Aorta (tissue), 5 donors: Measurements from ENCODE around the gene S1PR1. TPM values are rescaled to one million over a fixed set of nuclear protein-coding genes. Genes with fewer than 3 reads are reported as not detected.

ENCODE experiments used
- ATAC-seq: fragments of 200-7000 bp; cut with Tn5 transposase; one replicate; pipeline ENCODE4 v1.9.1; 2022; ENCODE audit warnings: moderate library complexity; ENCODE audit not compliant: low FRiP score
- DNase-seq, 2 donors: peaks; one replicate each; pipeline ENCODE4 v3.0.0-alpha.2; 2020
- H3K27ac ChIP-seq, 2 donors: one replicate each; pipeline ENCODE4 v1.5.1; 2013; ENCODE audit warnings: low read length in 2 of 2, mild to moderate bottlenecking in 2 of 2, moderate library complexity in 2 of 2, control low read depth in 1 of 2, inconsistent platforms in 1 of 2, low read depth in 1 of 2
- H3K27me3 ChIP-seq, 2 donors: one replicate each; pipeline ENCODE4 v1.6.1; 2013; ENCODE audit warnings: control low read depth in 1 of 2, low read length in 1 of 2, mild to moderate bottlenecking in 1 of 2, moderate library complexity in 1 of 2; ENCODE audit not compliant: insufficient read depth in 2 of 2, control insufficient read depth in 1 of 2
- H3K36me3 ChIP-seq, 2 donors: one replicate each; pipeline ENCODE4 v1.6.1; 2013; ENCODE audit warnings: control low read depth in 1 of 2, low read length in 1 of 2, mild to moderate bottlenecking in 1 of 2; ENCODE audit not compliant: insufficient read depth in 2 of 2, control insufficient read depth in 1 of 2
- H3K4me1 ChIP-seq, 2 donors: one replicate each; pipeline ENCODE4 v1.6.1; 2013; ENCODE audit warnings: low read length in 2 of 2, control low read depth in 1 of 2, mild to moderate bottlenecking in 1 of 2, moderate library complexity in 1 of 2; ENCODE audit not compliant: insufficient read depth in 2 of 2, control insufficient read depth in 1 of 2
- H3K4me3 ChIP-seq, 2 donors: one replicate each; pipeline ENCODE4 v1.5.1; 2013; ENCODE audit warnings: low read length in 2 of 2, control low read depth in 1 of 2, mild to moderate bottlenecking in 1 of 2
- H3K9me3 ChIP-seq: one replicate; pipeline ENCODE4 v1.6.1; 2013; ENCODE audit warnings: mild to moderate bottlenecking, low read length; ENCODE audit not compliant: control insufficient read depth
- WGBS, 2 donors: extraction: QIAGEN DNeasy Blood & Tissue Kit; methylation state at CpG; one replicate each; pipeline ENCODE4 v1.1.7; 2013; 5-methylcytosine and 5-hydroxymethylcytosine counted together
- intact Hi-C, 2 donors: fragments of 100-400 bp; cut with DNase I; formaldehyde crosslinking; loops; one replicate each; pipeline versions ENCODE4 v1.14.2 to v1.15.0; 2022
- polyA plus RNA-seq, 2 donors: library from polyadenylated mRNA; stranded (reverse); fragments of 200-250 nt; gene quantifications; one replicate each; pipeline ENCODE4 v1.2.3, GENCODE V29; 2013
- total RNA-seq, 2 donors: library from RNA; stranded (reverse); fragmentation: NEBNext Ultra II Directional; extraction: Animal tissue kit (Norgen Biotek cat#: 25700); gene quantifications; one replicate each; pipeline ENCODE4 v1.2.1, GENCODE V29; 2021
- donor health status: healthy with polysubstance abuse.
- donor health status: Bipolar disorder and iron deficiency.
- donor health status: DM: no; HTN: no; CAD: no.
- donor health status: DM: no; HTN: no; CAD: no.
- donor health status: DM: yes; HTN: yes; CAD: no.

Gene S1PR1
- total and polyA plus RNA-seq, 4 donors, result 3.1 to 71.0 (median 30.2) TPM

GRCh38 chr1:101284622-101285218, 47.9 kb downstream of the S1PR1 start:
- no peaks in the 10 kb centered on the region for H3K27me3 ChIP-seq
- 95 to 98% methylated on average over 5 of the region's 5 CpGs for WGBS, 2 donors
- DNase-seq (no peak), ATAC-seq (no peak)
- H3K36me3 ChIP-seq, result no peaks in the 10 kb centered on the region
- intact Hi-C loops, result loop anchor here in 1 of 2 donors (10.0 kb wide), 2 partner anchors 50 to 260 kb away; partner anchors contain the start of genes DPH5 and S1PR1
- H3K4me1 ChIP-seq, result no peaks in the 10 kb centered on the region
- H3K4me3 ChIP-seq, result no peak overlapping the region
- no peaks in the 10 kb centered on the region for H3K9me3 ChIP-seq
- H3K27ac ChIP-seq, result no peak overlapping the region

DNA sequence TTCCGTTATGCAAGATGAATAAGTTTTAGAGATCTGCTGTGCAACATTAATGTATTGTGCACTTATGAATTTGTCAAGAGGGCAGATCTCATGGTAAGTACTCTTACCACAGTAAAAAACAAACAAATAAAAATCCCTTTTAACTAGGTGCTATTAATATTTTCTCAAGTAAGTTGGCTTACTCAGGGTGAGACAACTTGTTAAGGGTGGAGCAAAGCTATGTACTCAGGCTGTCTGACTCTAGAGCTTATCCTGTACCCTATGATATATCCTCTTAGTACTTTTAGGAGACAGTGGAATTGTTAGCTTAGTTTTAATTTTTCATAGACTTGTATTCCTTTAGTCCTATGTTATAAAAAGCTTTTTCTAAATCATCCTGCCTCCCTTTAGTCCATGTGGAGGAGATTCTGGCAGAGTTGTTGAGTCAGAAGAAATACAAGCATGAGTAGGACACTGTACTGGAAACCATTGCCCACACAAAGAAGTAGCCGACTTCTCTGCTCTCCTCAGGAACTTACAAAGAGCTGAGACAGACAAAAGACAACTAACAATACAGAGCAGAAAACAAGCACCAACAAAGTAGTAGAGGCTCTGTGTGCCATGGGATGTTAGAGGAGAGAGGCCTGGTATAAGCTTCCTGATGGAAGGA, 49.2 kb downstream of the S1PR1 start:
- ATAC-seq (no peak), DNase-seq (no peak)
- Histone ChIP-seq H3K4me3 (no peak overlapping the region), H3K36me3 (no peaks in the 10 kb centered on the region), H3K9me3 (no peaks in the 10 kb centered on the region), H3K4me1 (no peaks in the 10 kb centered on the region), H3K27ac (no peak overlapping the region), H3K27me3 (no peaks in the 10 kb centered on the region)
- intact Hi-C loops, result loop anchor here in 1 of 2 donors (10.0 kb wide), 2 partner anchors 51 to 261 kb away; partner anchors contain the start of genes DPH5 and S1PR1
- 81 to 87% methylated on average over 2 of the region's 2 CpGs for WGBS, 2 donors

DNA sequence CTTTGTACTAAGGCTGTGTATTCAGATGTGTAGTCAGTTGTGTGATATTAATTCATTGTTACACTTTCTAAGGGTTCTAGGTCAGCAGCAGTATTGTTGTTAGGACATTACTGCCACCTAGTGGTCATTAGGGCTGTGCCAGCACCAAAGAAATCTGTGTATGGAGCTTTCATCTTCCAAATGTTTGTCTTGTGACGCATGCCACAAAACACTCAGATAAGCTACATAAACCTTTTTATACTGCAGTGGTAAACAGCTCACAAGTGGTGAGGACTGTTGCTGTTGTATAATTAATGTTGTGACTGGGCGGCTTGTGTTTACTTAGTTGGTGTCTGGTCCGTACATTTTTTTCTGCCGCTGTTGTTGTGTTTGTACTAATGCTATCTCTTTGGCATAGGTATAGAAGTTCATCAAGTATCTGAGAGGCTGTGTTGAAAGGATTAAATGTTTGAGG, 51.7 kb downstream of the S1PR1 start:
- intact Hi-C loops, result loop anchor here (1.0 to 10.0 kb wide), 4 partner anchors 54 to 368 kb away; partner anchors contain the start of genes DPH5 (in 1 of the 2) and S1PR1 (in 1 of the 2)
- Histone ChIP-seq H3K36me3 (no peaks in the 10 kb centered on the region), H3K27me3 (no peaks in the 10 kb centered on the region), H3K9me3 (no peaks in the 10 kb centered on the region), H3K4me1 (no peaks in the 10 kb centered on the region), H3K4me3 (no peak overlapping the region), H3K27ac (no peak overlapping the region)
- DNase-seq (peak in 1 of 2 donors; percentile 71), ATAC-seq (peak; percentile 90)
- 10 to 11% methylated on average over 4 of the region's 4 CpGs for WGBS, 2 donors

DNA sequence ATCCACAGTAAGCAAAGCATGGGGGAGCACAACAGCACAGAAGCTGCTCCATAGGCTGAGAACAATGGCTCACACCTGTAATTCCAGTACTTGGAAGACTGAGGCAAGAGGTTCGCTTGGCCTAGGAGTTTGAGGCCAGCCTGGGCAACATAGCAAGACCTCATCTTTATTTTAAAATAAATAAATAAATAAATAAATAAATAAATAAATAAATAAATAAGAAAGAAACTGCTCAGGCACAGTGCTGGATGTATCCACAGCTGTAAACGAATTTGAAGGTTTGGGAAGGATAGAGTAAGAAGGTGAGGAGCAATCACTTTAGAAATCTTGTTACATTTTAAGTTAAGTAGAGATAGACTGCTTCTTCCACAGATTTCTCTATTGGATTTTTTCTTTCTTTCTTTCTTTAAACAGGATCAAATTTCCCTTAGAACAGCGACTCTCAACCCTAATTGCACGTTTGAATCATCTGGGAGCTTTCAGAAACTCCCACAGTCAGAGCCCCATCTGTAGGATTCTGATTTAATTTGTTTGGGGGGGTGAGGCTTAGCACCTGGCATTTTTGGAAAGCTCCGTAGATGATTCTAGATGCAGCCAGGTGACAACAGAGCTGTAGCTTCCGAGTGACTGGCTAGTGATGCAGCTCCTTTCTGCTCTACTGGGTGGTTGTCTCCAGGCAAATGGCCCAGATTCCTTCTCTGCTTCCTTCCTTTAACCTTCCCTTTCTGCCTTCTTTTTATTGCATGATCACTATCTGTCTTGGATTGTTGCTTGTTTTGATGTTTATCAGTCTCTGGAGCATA, 53.5 kb downstream of the S1PR1 start:
- no peak for DNase-seq
- 90% methylated on average over 6 of the region's 6 CpGs for WGBS, 2 donors
- H3K27ac ChIP-seq, result no peak overlapping the region
- no peaks in the 10 kb centered on the region for H3K4me1 ChIP-seq
- no peak overlapping the region for H3K4me3 ChIP-seq
- H3K36me3 ChIP-seq, result no peaks in the 10 kb centered on the region
- intact Hi-C loops, result loop anchor here in 1 of 2 donors (2.0 kb wide), 1 partner anchor 152 kb away; no protein-coding TSS in a partner anchor
- ATAC-seq, result no peak
- H3K27me3 ChIP-seq, result no peaks in the 10 kb centered on the region
- no peaks in the 10 kb centered on the region for H3K9me3 ChIP-seq

Other genes with a start within 250 kb of the S1PR1 start
- 10 to 100 TPM in 1 of 2 donors, 1 to 10 TPM in 1; 8.6 to 17.0 TPM for gene DPH5, start 211.2 kb upstream of the S1PR1 start, total RNA-seq
- gene DPH5, start 211.2 kb upstream of the S1PR1 start, polyA plus RNA-seq, result 10 to 100 TPM; 18.4 to 30.7 TPM